ENCODE measurements around the gene NDST1.

The NDST1 gene

GRCh38 chr5:150502106-150502505 is 5.8 kb upstream of the NDST1 start:
- H3K4me3 ChIP-seq (ENCODE audit: low read depth, low read length), result no peak overlapping the region
- TF ChIP-seq CTCF (conservative IDR thresholded peaks at IDR 0.05; ENCODE audit: low read depth, low read length), result no peak
- no peak for DNase-seq (ENCODE audit: low read depth)

DNA sequence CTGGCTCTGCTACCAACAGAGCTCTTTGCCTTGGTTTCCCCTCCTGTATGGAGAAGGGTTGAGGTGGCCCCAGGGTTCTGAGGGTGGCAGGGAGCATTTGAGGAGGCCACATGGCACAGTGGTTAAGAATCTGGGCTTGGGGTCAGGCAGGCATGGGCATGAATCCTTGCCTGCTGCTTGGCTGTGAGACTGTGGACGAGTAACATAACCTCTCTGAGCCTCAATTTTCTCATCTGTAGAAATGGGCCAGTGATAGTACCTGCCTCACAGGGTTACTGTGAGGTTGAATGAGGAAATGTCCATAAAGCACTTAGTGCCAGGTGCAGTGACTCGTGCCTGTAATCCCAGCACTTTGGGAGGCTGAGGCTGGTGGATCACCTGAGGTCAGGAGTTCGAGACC is 5.1 kb upstream of the NDST1 start:
- DNase-seq (ENCODE audit: low read depth), result no peak
- no peak overlapping the region for H3K4me3 ChIP-seq (ENCODE audit: low read depth, low read length)
- TF ChIP-seq CTCF (conservative IDR thresholded peaks at IDR 0.05; ENCODE audit: low read depth, low read length), result no peak

- no peak for DNase-seq (ENCODE audit: low read depth)
- TF ChIP-seq CTCF (conservative IDR thresholded peaks at IDR 0.05; ENCODE audit: low read depth, low read length), result no peak
- no peak overlapping the region for H3K4me3 ChIP-seq (ENCODE audit: low read depth, low read length)
These were observed 4.5 kb upstream of the NDST1 start for GRCh38 chr5:150503386-150503785.

GRCh38 chr5:150503977-150504620 is 3.8 kb upstream of the NDST1 start:
- H3K4me3 ChIP-seq (ENCODE audit: low read depth, low read length), result no peak overlapping the region
- DNase-seq (ENCODE audit: low read depth), result no peak
- TF ChIP-seq CTCF (conservative IDR thresholded peaks at IDR 0.05; ENCODE audit: low read depth, low read length), result no peak

GRCh38 chr5:150505041-150505511 is 2.9 kb upstream of the NDST1 start:
- DNase-seq (ENCODE audit: low read depth), result no peak
- no peak overlapping the region for H3K4me3 ChIP-seq (ENCODE audit: low read depth, low read length)
- no peak for TF ChIP-seq CTCF (conservative IDR thresholded peaks at IDR 0.05; ENCODE audit: low read depth, low read length)

DNA sequence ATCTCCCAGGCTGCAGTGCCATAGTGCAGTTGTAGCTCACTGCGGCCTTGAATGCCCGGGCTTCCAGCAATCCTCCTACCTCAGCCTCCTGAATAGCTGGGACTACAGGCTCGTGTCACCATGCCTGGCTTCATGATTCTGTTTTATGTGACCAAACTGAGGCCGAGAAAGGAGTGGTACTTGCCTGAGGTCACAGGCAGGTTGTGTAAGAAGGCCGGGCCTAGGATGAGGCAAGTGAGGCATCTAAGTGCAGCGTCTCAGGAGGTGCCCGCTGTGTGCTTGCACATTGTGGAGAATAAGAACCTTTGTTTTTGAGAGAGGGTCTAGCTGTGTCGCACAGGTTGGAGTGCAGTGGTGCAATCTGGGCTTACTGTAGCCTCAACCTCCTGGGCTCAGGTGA is 2.1 kb upstream of the NDST1 start:
- H3K4me3 ChIP-seq (ENCODE audit: low read depth, low read length), result no peak overlapping the region
- TF ChIP-seq CTCF (conservative IDR thresholded peaks at IDR 0.05; ENCODE audit: low read depth, low read length), result no peak
- no peak for DNase-seq (ENCODE audit: low read depth)

Measured in choroid plexus epithelial cell (primary cell).